Mucosa of rectum (tissue), 2 donors: ENCODE results near the gene CETN3.
A peak's percentile ranks its signal among the peaks of the same experiment; 100 is the strongest.

ENCODE experiments used
- H3K27ac ChIP-seq, 2 donors: one replicate each; pipeline ENCODE4 v1.7.0; 2013; ENCODE audit warnings: inconsistent platforms in 2 of 2, low read depth in 2 of 2, low read length in 2 of 2
- H3K27me3 ChIP-seq, 2 donors: one replicate each; pipeline ENCODE4 v1.7.0; 2013; ENCODE audit warnings: low read length in 2 of 2; ENCODE audit not compliant: control insufficient read depth in 2 of 2, insufficient read depth in 2 of 2
- H3K36me3 ChIP-seq, 2 donors: one replicate each; pipeline ENCODE4 v1.7.0; 2013; ENCODE audit warnings: low read length in 2 of 2; ENCODE audit not compliant: control insufficient read depth in 2 of 2, insufficient read depth in 2 of 2
- H3K4me1 ChIP-seq, 2 donors: one replicate each; pipeline ENCODE4 v1.7.0; 2013; ENCODE audit warnings: low read length in 2 of 2, mild to moderate bottlenecking in 1 of 2; ENCODE audit not compliant: control insufficient read depth in 2 of 2, insufficient read depth in 2 of 2
- H3K4me3 ChIP-seq, 2 donors: one replicate each; pipeline ENCODE4 v1.7.0; 2013; ENCODE audit warnings: low read length in 2 of 2
- H3K9ac ChIP-seq, 2 donors: one replicate each; pipeline ENCODE4 v1.7.0; 2013; ENCODE audit warnings: low read length in 2 of 2, low read depth in 1 of 2, mild to moderate bottlenecking in 1 of 2
- H3K9me3 ChIP-seq, 2 donors: one replicate each; pipeline ENCODE4 v1.7.0; 2013; ENCODE audit warnings: low read length in 2 of 2; ENCODE audit not compliant: control insufficient read depth in 2 of 2
- donor health status: healthy.
- donor health status: Normal muscosa, but diverticular disease.

The CETN3 gene

GRCh38 chr5:90408571-90409317 is 812 bp downstream of the CETN3 start:
- H3K4me1 ChIP-seq = peaks cover 10 to 13% of the 10 kb centered on the region in 2 donors
- H3K4me3 ChIP-seq = peak overlapping the region; percentile 91 to 99
- H3K36me3 ChIP-seq = peaks cover 4 to 7% of the 10 kb centered on the region in 2 donors
- H3K9me3 ChIP-seq = no peaks in the 10 kb centered on the region
- peak overlapping the region; percentile 94 to 99 for H3K9ac ChIP-seq
- H3K27me3 ChIP-seq = no peaks in the 10 kb centered on the region
- peak overlapping the region; percentile 96 to 99 for H3K27ac ChIP-seq

- H3K27ac ChIP-seq = no peak overlapping the region
- H3K9ac ChIP-seq = no peak overlapping the region
- H3K9me3 ChIP-seq = no peaks in the 10 kb centered on the region
- H3K4me1 ChIP-seq = peaks cover 16 to 18% of the 10 kb centered on the region in 2 donors
- H3K27me3 ChIP-seq = no peaks in the 10 kb centered on the region
- H3K36me3 ChIP-seq = peaks cover 4 to 7% of the 10 kb centered on the region in 2 donors
- no peak overlapping the region for H3K4me3 ChIP-seq
These were observed 3.1 kb downstream of the CETN3 start for GRCh38 chr5:90406466-90406865.

GRCh38 chr5:90402521-90403255 is 6.9 kb downstream of the CETN3 start:
- Histone ChIP-seq H3K4me3 (no peak overlapping the region), H3K36me3 (peaks cover 4 to 17% of the 10 kb centered on the region in 2 donors), H3K9ac (peak overlapping the region in 1 of 2 donors; percentile 10), H3K27ac (no peak overlapping the region), H3K27me3 (no peaks in the 10 kb centered on the region), H3K9me3 (no peaks in the 10 kb centered on the region), H3K4me1 (peaks cover 6 to 8% of the 10 kb centered on the region in 2 donors)

GRCh38 chr5:90399251-90399650 is 10.3 kb downstream of the CETN3 start:
- Histone ChIP-seq H3K27me3 (no peaks in the 10 kb centered on the region), H3K36me3 (peaks cover 0 to 14% of the 10 kb centered on the region in 2 donors), H3K4me3 (no peak overlapping the region), H3K27ac (no peak overlapping the region), H3K9me3 (no peaks in the 10 kb centered on the region), H3K9ac (no peak overlapping the region), H3K4me1 (peaks cover 4 to 8% of the 10 kb centered on the region in 2 donors)

- no peak overlapping the region for H3K4me3 ChIP-seq
- H3K4me1 ChIP-seq = peaks cover 4 to 8% of the 10 kb centered on the region in 2 donors
- peaks cover 0 to 10% of the 10 kb centered on the region in 2 donors for H3K36me3 ChIP-seq
- H3K27ac ChIP-seq = no peak overlapping the region
- H3K9me3 ChIP-seq = no peaks in the 10 kb centered on the region
- H3K9ac ChIP-seq = no peak overlapping the region
- no peaks in the 10 kb centered on the region for H3K27me3 ChIP-seq
These were observed 10.8 kb downstream of the CETN3 start for GRCh38 chr5:90398726-90399125.

- no peaks in the 10 kb centered on the region for H3K27me3 ChIP-seq
- no peak overlapping the region for H3K4me3 ChIP-seq
- H3K27ac ChIP-seq = no peak overlapping the region
- H3K4me1 ChIP-seq = no peaks in the 10 kb centered on the region
- no peak overlapping the region for H3K9ac ChIP-seq
- H3K9me3 ChIP-seq = no peaks in the 10 kb centered on the region
- peaks cover 0 to 14% of the 10 kb centered on the region in 2 donors for H3K36me3 ChIP-seq
These were observed 14.6 kb downstream of the CETN3 start for GRCh38 chr5:90395005-90395404.

GRCh38 chr5:90390928-90391327 is 18.6 kb downstream of the CETN3 start:
- no peaks in the 10 kb centered on the region for H3K27me3 ChIP-seq
- no peaks in the 10 kb centered on the region for H3K4me1 ChIP-seq
- peaks cover 0 to 4% of the 10 kb centered on the region in 2 donors for H3K36me3 ChIP-seq
- no peak overlapping the region for H3K4me3 ChIP-seq
- no peak overlapping the region for H3K9ac ChIP-seq
- no peaks in the 10 kb centered on the region for H3K9me3 ChIP-seq
- H3K27ac ChIP-seq = no peak overlapping the region

GRCh38 chr5:90390326-90390725 is 19.2 kb downstream of the CETN3 start:
- Histone ChIP-seq H3K9me3 (no peaks in the 10 kb centered on the region), H3K27ac (no peak overlapping the region), H3K9ac (no peak overlapping the region), H3K4me3 (no peak overlapping the region), H3K4me1 (no peaks in the 10 kb centered on the region), H3K27me3 (no peaks in the 10 kb centered on the region), H3K36me3 (peaks cover 0 to 4% of the 10 kb centered on the region in 2 donors)

- Histone ChIP-seq H3K4me3 (no peak overlapping the region), H3K4me1 (no peaks in the 10 kb centered on the region), H3K27me3 (no peaks in the 10 kb centered on the region), H3K9me3 (no peaks in the 10 kb centered on the region), H3K27ac (no peak overlapping the region), H3K9ac (no peak overlapping the region), H3K36me3 (no peaks in the 10 kb centered on the region)
These were observed 22.0 kb downstream of the CETN3 start for GRCh38 chr5:90387508-90387907.

- no peaks in the 10 kb centered on the region for H3K4me1 ChIP-seq
These were observed 23.4 kb downstream of the CETN3 start for GRCh38 chr5:90386099-90386710.

More at GRCh38 chr5:90386099-90386710, 23.4 kb downstream of the CETN3 start:
- Histone ChIP-seq H3K27ac (no peak overlapping the region), H3K9ac (no peak overlapping the region), H3K27me3 (no peaks in the 10 kb centered on the region), H3K36me3 (no peaks in the 10 kb centered on the region), H3K9me3 (no peaks in the 10 kb centered on the region), H3K4me3 (no peak overlapping the region)
